WERI-Rb-1 (cell line): Measurements from ENCODE around the gene CCL8.

Experiments used
- DNase-seq: peaks from one replicate; pipeline ENCODE4 v3.0.0-alpha.2; 2020
- H3K27ac ChIP-seq: fragments of 250-450 bp; sonication (Bioruptor Pico); 2 replicates; pipeline ENCODE4 v1.5.1; 2020; ENCODE audit warnings: mild to moderate bottlenecking, moderate library complexity
- H3K27me3 ChIP-seq: fragments of 250-450 bp; sonication (Bioruptor Pico); 2 replicates; pipeline ENCODE4 v1.5.1; 2021; ENCODE audit warnings: mild to moderate bottlenecking, low read depth, moderate library complexity; ENCODE audit not compliant: insufficient read depth, severe bottlenecking
- H3K36me3 ChIP-seq: fragments of 250-450 bp; sonication (Bioruptor Pico); 2 replicates; pipeline ENCODE4 v1.5.1; 2020; ENCODE audit warnings: mild to moderate bottlenecking, moderate library complexity
- H3K4me3 ChIP-seq: 2 replicates; pipeline ENCODE4 v1.5.1; 2011; ENCODE audit warnings: low read depth, mild to moderate bottlenecking, control low read depth, low read length
- H3K9me3 ChIP-seq: fragments of 250-450 bp; sonication (Bioruptor Pico); 2 replicates; pipeline ENCODE4 v1.5.1; 2021; ENCODE audit warnings: mild to moderate bottlenecking, moderate library complexity; ENCODE audit not compliant: severe bottlenecking
- CTCF ChIP-seq: IDR thresholded peaks from 2 replicates; pipeline ENCODE4 v1.5.1; 2011; ENCODE audit warnings: low read depth, mild to moderate bottlenecking, control low read depth, inconsistent platforms, low read length

The CCL8 gene

GRCh38 chr17:34356194-34356593 lies 37.0 kb downstream of the CCL8 start, which contains the start of gene CCL13:
CCL13 (plus strand) TSS chr17:34356480; CDS start chr17:34356527, 47 bp downstream.
- Histone ChIP-seq H3K27me3 (peaks cover 86% of the 10 kb centered on the region), H3K27ac (no peak within 1 kb of the TSS), H3K36me3 (no peaks in the 10 kb centered on the region), H3K4me3 (no peak within 1 kb of the TSS), H3K9me3 (no peaks in the 10 kb centered on the region)
- no peak for TF ChIP-seq CTCF
- no peak for DNase-seq

- no peak for TF ChIP-seq CTCF
- DNase-seq = no peak
- Histone ChIP-seq H3K36me3 (no peaks in the 10 kb centered on the region), H3K27ac (no peak overlapping the region), H3K4me3 (no peak overlapping the region), H3K9me3 (no peaks in the 10 kb centered on the region), H3K27me3 (peaks cover 79% of the 10 kb centered on the region)
Measured at GRCh38 chr17:34357398-34357797, 38.2 kb downstream of the CCL8 start.

GRCh38 chr17:34358631-34359030 lies 39.4 kb downstream of the CCL8 start:
- TF ChIP-seq CTCF = no peak
- Histone ChIP-seq H3K4me3 (no peak overlapping the region), H3K27me3 (peaks cover 78% of the 10 kb centered on the region), H3K9me3 (no peaks in the 10 kb centered on the region), H3K36me3 (no peaks in the 10 kb centered on the region), H3K27ac (no peak overlapping the region)
- DNase-seq = no peak

GRCh38 chr17:34360601-34361270 lies 41.5 kb downstream of the CCL8 start:
- no peak for TF ChIP-seq CTCF
- Histone ChIP-seq H3K27ac (no peak overlapping the region), H3K27me3 (peaks cover 81% of the 10 kb centered on the region), H3K4me3 (no peak overlapping the region), H3K9me3 (no peaks in the 10 kb centered on the region), H3K36me3 (no peaks in the 10 kb centered on the region)
- no peak for DNase-seq

- DNase-seq = peak; percentile 92
- TF ChIP-seq CTCF = peak; percentile 97
- Histone ChIP-seq H3K36me3 (no peaks in the 10 kb centered on the region), H3K27me3 (peaks cover 78% of the 10 kb centered on the region), H3K27ac (no peak overlapping the region), H3K4me3 (no peak overlapping the region), H3K9me3 (no peaks in the 10 kb centered on the region)
Measured at GRCh38 chr17:34361478-34362061, 42.3 kb downstream of the CCL8 start.
